Erythroblast (primary cell): ENCODE measurements around the gene AP3B1.

ENCODE experiments used
- GATA1 ChIP-seq: IDR thresholded peaks from 2 replicates; pipeline ENCODE4 v1.6.1; 2011; ENCODE audit warnings: low read depth, mild to moderate bottlenecking, control low read depth, low read length, moderate library complexity
- POLR2A ChIP-seq: IDR thresholded peaks from 2 replicates; pipeline ENCODE4 v1.6.1; 2011; ENCODE audit warnings: mild to moderate bottlenecking, low read length

DNA sequence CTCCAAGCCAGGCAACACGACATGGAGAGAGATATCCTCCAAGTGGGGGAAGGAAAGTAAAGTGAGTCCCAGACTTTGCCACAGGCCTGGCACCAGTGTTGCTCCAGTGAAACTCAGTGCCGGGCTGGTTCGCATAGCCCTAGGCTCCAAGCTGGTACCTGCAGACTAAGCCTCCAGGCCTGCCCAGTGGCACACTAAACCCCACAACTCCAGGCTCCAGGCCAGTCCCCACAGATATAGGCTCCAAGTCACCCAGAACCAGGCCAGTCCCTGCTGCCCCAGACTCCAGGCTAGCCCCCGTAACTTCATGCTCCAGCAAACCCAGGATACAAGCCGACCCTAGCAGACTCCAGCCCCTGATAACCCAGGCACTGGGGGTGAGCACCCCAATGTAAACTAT is 23.0 kb upstream of the AP3B1 start:
- no peak for TF ChIP-seq POLR2A
- TF ChIP-seq GATA1: no peak
